GM18951 (cell line): ENCODE data around the gene BMF.
"Not testable (repeated sequence)": the region's sequence is repeated elsewhere in the genome, so short reads cannot be mapped to it uniquely, and the experiment has no call there.

ENCODE experiments used
- POLR2A ChIP-seq: IDR thresholded peaks from 4 replicates; pipeline ENCODE4 v1.6.1; 2011; ENCODE audit warnings: mild to moderate bottlenecking; ENCODE audit not compliant: insufficient read length, insufficient read depth; ENCODE audit errors: extremely low read depth
- in situ Hi-C: fragments of 300-500 bp; cut with MboI; formaldehyde crosslinking; loops from one replicate; pipeline ENCODE4 v1.12.0; 2022; ENCODE audit warnings: low sequenced_read_pairs, mixed read lengths, inconsistent platforms; ENCODE audit not compliant: unreplicated experiment

The BMF gene

GRCh38 chr15:40118473-40118872 is 9.8 kb upstream of the BMF start:
- in situ Hi-C loops = no loop called here
- no peak for TF ChIP-seq POLR2A

GRCh38 chr15:40115670-40116093 is 7.0 kb upstream of the BMF start:
- peak; percentile 46 for TF ChIP-seq POLR2A
- in situ Hi-C loops = no loop called here

GRCh38 chr15:40115106-40115505 is 6.4 kb upstream of the BMF start:
- in situ Hi-C loops = not testable (repeated sequence)

- no peak for TF ChIP-seq POLR2A
- in situ Hi-C loops = no loop called here
These were observed 5.5 kb upstream of the BMF start for GRCh38 chr15:40114218-40114617.

- TF ChIP-seq POLR2A = no peak
- in situ Hi-C loops = no loop called here
These were observed 4.1 kb upstream of the BMF start for GRCh38 chr15:40112789-40113188.

GRCh38 chr15:40111888-40112287 is 3.2 kb upstream of the BMF start:
- in situ Hi-C loops = no loop called here
- TF ChIP-seq POLR2A = no peak

- in situ Hi-C loops = no loop called here
- no peak for TF ChIP-seq POLR2A
These were observed 2.3 kb upstream of the BMF start for GRCh38 chr15:40110866-40111550.

- TF ChIP-seq POLR2A = no peak
- in situ Hi-C loops = no loop called here
These were observed 421 bp downstream of the BMF start for GRCh38 chr15:40108061-40108854.

GRCh38 chr15:40106203-40107161 is 2.2 kb downstream of the BMF start:
- in situ Hi-C loops = no loop called here

GRCh38 chr15:40105517-40106202 is 3.0 kb downstream of the BMF start:
- peak; percentile 67 for TF ChIP-seq POLR2A
- in situ Hi-C loops = no loop called here

More at GRCh38 chr15:40106203-40107161, 2.2 kb downstream of the BMF start:
- TF ChIP-seq POLR2A = peak; percentile 48

- TF ChIP-seq POLR2A = no peak
These were observed 3.7 kb downstream of the BMF start for GRCh38 chr15:40104865-40105516.

GRCh38 chr15:40104296-40104864 is 4.3 kb downstream of the BMF start:
- in situ Hi-C loops = no loop called here

More at GRCh38 chr15:40104865-40105516, 3.7 kb downstream of the BMF start:
- in situ Hi-C loops = no loop called here

GRCh38 chr15:40103864-40104271 is 4.8 kb downstream of the BMF start:
- no peak for TF ChIP-seq POLR2A
- in situ Hi-C loops = no loop called here

More at GRCh38 chr15:40104296-40104864, 4.3 kb downstream of the BMF start:
- TF ChIP-seq POLR2A = no peak
